Activated naive CD4-positive, alpha-beta T cell treated with Interleukin-2 at 50 U/mL for 16 hours (primary cell): ENCODE data around the gene ACTG2.
"Not testable (repeated sequence)": the region's sequence is repeated elsewhere in the genome, so short reads cannot be mapped to it uniquely, and the experiment has no call there.

Source experiments
- DNase-seq: peaks from one replicate; pipeline ENCODE4 v3.0.0-alpha.2; 2020

The ACTG2 gene

GRCh38 chr2:73937899-73938298 is 45.1 kb downstream of the ACTG2 start:
- DNase-seq, result no peak

DNA sequence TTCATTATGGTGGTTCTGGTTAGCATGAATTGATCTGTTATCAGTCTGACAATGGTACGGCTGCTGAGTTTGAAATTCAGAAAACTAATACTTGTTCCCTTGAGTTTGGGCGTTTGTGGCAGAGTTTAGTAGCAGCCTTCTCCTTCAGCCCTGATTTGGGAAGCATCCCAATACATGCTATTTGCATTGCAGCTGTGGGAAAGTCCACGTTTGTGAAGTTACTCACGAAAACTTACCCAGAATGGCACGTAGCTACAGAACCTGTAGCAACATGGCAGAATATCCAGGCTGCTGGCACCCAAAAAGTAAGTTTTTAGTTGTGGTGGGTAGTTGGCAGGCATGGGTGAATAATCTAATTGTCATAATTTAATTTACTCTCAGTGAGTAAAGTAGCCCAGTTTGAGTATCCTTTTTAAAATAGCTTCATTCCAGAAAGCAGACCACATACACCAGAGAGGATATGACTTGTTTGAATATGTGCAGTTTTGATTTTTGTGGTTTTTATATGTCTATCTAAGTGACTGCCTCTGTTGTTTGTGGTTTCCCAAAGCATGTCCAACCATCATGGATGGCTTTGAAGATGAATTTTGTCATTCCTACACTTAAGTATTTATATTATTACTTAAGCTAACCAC is 46.0 kb downstream of the ACTG2 start:
- no peak for DNase-seq

GRCh38 chr2:73939419-73939818 is 46.6 kb downstream of the ACTG2 start:
- DNase-seq, result no peak

DNA sequence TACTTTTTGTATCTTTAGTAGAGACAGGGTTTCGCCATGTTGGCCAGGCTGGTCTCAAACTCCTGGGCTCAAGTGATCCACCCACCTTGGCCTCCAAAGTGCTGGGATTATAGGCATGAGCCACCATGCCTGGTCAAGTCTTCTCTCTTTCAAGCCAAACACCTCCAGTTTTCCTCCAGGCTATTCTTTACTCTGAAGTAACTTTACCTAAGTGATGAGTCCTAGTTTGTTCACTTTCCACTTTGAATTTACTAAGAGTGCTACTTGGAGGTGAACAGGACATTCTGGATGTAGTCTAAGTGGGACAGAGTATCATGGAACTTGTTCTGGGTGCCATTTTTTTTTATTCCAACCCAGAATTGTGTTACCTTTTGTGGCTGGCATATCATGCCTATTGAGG is 47.3 kb downstream of the ACTG2 start:
- DNase-seq, result not testable (repeated sequence)

DNA sequence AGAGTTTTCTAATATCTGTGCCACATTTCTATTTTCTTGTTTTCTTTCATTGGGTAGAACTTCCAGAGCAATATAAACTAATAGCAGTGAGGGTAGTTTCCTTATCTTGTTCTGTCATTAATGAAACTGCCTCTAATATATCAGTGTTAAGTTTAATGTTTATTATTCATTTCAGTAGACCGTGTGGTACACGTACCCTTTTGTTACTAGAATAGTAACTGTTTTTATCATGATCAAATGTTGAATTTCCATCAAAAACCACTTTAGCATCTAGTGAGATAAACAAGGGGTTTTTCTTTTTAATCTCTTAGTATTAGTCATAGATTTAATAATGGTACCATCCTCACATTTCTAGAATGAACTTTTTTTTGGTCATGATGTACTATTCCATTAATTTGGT is 49.9 kb downstream of the ACTG2 start:
- DNase-seq, result no peak

DNA sequence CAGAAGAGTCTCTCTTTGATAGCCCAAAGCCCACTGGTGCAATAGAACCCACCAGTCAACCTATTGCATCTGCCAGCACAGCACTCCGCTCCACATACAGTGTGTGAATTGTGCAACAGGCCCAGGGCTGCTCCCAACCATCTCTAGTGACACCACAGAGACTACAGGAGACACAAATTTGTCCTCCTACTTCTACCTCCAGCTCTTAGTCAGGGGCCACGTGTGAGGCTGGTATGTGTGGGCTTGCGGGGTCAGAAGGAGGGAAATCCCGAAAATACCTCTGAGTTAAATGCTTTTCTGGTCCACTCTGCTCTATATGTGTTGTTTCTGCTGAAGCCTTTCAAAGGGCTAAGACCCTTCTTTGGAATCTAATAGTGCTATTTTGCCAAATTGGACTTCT is 51.9 kb downstream of the ACTG2 start:
- DNase-seq, result peak; percentile 37

- no peak for DNase-seq
Measured at GRCh38 chr2:73946215-73946614, 53.4 kb downstream of the ACTG2 start.

- DNase-seq, result no peak
Measured at GRCh38 chr2:73946666-73947065, 53.9 kb downstream of the ACTG2 start.

DNA sequence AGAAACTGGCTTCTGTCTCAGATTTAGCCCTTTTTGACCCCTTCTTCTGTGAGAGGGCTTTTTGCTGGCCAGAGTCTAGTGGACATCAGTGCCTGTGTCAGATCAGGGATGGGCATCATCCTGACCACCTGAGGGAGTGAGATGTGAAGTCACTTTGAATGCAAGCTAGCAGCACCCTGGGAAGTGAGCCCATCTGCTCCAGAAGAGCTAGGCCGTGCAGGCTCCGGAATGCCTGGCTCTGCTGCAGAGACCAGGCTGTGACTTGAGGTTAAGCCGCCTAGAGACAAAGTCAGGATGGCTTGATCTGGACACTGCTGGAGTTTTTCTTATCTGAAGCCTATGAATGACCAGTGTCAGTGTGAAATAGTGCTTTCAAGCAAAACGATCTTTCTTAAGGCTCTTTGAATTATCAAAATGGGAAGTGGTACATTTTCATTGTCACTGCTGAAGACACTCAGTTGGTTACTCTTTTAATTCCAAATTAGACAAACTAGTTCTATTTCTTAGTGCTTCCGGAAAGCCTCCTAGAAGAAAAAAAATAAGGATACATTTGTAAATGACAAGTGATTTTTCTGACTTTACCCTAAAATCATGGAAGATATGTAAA is 54.7 kb downstream of the ACTG2 start:
- DNase-seq, result no peak

DNA sequence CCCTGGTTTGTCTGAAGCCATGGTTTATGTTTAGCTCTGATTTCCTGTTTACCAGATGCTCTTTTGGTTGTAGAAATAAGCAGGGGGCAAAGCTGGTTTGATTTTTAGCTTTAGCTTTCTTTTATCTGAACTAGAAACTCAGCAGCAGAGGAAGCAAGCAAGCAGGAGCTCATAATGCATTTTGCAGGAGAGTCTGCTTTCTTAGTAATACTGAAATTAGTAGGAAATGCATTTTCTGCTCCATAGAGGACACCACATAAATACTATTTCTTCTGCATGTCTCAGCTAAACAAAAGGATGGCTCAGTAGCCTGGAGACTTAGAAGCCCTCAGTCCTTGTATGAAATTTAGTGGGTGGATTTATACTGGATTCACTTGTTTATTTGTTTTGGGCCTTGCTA is 57.0 kb downstream of the ACTG2 start:
- DNase-seq, result no peak

- DNase-seq, result no peak
Measured at GRCh38 chr2:73952499-73953446, 60.0 kb downstream of the ACTG2 start.

DNA sequence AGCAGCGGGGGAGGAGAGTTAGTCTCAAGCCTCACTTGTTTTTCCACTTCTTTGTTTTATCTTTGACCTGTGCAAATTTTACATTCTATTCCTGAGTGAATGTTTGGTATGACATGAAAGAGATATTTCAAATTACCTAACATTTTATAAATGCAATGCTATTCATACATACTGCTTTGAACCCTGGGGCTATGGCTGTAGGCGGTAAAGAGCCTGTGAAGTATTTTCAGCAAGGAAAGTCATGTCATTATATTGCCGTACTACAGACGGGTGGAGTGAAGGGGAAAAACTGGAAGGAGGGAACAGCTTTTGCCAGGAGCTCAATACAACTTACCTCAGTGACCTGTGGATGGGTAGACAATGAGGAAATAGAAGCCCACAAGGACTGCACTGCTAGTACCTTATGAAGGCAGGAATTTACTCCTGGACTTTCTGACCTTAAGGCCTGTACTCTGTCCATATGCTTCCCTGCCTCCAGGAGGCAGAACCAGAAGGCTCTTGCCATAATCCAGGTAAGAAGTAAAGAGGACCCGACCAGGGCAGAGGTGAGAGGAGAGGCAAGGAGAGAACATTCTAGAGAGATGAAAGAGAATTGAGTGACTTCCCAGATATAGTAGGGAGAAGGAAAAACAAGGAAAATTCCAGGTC is 63.5 kb downstream of the ACTG2 start:
- no peak for DNase-seq

GRCh38 chr2:73961274-73961673 is 68.5 kb downstream of the ACTG2 start:
- no peak for DNase-seq

- DNase-seq, result no peak
Measured at GRCh38 chr2:73961823-73962615, 69.2 kb downstream of the ACTG2 start.

DNA sequence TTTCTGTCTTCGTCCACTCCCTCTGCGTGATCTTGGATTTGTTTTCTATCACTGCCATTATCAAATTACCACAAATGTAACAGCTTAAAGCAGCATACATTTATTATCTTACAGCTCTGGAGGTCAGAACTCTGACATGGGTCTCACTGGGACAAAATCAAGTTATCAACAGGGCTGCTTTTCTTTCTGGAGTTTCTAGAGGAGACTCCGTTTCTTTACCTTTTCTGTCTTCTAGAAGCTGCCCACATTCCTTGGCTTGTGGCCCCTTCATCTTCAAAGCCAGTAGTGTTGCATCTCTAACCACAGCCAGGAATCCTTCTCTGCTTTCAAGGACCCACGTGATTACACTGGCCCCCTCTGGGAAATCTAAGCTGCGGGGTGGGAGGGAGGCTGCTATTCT is 70.0 kb downstream of the ACTG2 start:
- no peak for DNase-seq

DNA sequence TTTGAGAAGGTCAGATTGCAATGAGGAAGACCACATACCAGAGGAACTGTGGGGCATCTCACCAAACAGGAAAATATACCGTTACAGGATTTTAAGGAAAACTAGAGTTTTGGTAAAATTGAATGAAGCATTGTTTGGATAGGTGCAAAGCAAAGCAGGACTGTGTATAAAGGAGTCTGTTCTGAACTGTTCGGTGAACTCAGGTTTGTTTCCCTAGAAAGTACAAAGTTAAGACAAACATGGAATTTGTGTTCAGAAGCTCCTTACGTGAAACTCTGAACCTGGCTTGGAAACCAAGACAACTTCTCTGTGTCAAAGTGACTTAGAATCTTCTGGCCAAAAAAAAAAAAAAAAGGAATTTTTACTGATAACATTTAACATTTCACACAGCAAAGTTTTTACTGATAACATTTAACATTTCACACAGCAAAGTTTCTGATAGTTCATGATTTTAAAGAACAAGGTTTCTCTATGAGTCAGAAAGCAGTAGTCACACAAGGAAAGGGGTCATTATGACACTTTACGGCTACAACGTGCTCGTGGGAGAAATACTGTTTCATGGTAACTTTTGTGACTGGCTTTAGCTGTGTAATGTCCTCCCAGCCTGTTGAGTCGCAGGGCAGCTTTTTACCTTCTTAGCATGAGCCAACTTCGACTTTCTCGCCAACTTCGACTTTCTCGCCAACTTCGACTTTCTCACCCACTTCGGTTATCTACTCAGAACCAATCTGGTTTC is 70.7 kb downstream of the ACTG2 start:
- DNase-seq, result peak; percentile 47

- DNase-seq, result no peak
Measured at GRCh38 chr2:73964223-73964622, 71.4 kb downstream of the ACTG2 start.

DNA sequence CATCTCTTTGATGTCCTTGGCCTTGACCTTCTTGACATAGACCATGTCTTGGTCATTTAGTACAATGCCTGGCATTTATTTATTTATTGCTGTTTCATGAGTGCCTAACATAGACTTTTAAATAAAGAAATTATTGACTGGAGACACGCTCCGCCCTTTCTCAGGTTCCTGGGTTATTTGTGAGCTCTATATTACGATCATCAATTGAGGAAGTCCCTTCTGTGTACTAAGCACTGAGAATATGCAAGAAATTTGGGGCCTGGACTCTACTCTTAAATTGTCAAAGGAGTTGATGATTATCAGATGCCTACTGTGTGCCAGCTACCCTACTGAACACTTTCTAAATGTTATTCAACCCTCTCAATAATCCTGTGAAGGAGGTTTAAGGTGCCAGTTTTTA is 72.2 kb downstream of the ACTG2 start:
- no peak for DNase-seq

DNA sequence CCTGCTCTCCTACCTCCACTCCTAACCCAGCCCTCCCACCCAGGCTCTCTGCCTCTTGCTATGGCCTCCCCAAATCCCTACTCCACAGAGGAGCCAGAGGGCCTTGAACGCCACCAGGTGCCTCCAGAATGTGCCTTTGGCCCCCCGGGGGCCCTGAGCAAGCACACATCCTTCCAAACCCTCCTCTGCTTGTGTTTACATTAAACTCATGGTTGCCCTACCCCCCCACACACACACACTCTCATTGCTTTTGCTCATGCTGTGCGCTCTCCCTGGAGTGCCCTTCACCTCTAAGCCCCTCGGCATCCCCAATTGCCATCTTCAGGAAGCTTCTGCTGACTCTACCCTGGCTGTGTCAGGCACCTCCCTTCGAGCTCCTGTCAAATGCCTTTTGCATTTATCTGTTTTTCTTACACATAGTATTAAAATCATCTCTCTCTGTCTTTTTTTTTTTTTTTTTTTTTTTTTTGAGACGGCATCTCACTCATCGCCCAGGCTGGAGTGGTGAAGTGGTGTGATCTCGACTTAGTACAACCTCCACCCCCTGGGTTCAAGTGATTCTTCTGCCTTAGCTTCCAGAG is 75.6 kb downstream of the ACTG2 start:
- no peak for DNase-seq

GRCh38 chr2:73969356-73969755 is 76.5 kb downstream of the ACTG2 start:
- no peak for DNase-seq
